Esophagus muscularis mucosa (tissue), 4 donors: Measurements from ENCODE around the gene IGFN1. TPM values are rescaled to one million over a fixed set of nuclear protein-coding genes. Genes with fewer than 3 reads are reported as not detected.
"Not testable (repeated sequence)": the region's sequence is repeated elsewhere in the genome, so short reads cannot be mapped to it uniquely, and the experiment has no call there.

Experiments
- DNase-seq: peaks from one replicate; pipeline ENCODE4 v3.0.0-alpha.2; 2017; ENCODE audit errors: extremely low spot score
- H3K27ac ChIP-seq, 4 donors: fragments of 200-600 bp; sonication (generic); replicated peaks in 1 of 4; 1 replicate in 3 of 4; 2 replicates in 1 of 4; pipeline ENCODE4 v1.5.1; 2016 to 2019; ENCODE audit warnings: mild to moderate bottlenecking in 1 of 4
- H3K27me3 ChIP-seq, 4 donors: fragments of 200-600 bp; sonication (generic); one replicate each; pipeline versions ENCODE4 v1.5.1 to v1.6.0; 2016 to 2019
- H3K36me3 ChIP-seq, 4 donors: fragments of 200-600 bp; sonication (generic); one replicate each; pipeline ENCODE4 v1.5.1; 2016 to 2019
- H3K4me1 ChIP-seq, 4 donors: fragments of 200-600 bp; sonication (generic); one replicate each; pipeline ENCODE4 v1.5.1; 2016 to 2019
- H3K4me3 ChIP-seq, 4 donors: fragments of 200-600 bp; sonication (generic); 1 replicate in 2 of 4; 2 replicates in 2 of 4; pipeline ENCODE4 v1.5.1; 2016 to 2019; ENCODE audit warnings: mild to moderate bottlenecking in 4 of 4, moderate library complexity in 1 of 4
- H3K9me3 ChIP-seq, 4 donors: fragments of 200-600 bp; sonication (generic); 1 replicate in 3 of 4; 2 replicates in 1 of 4; pipeline ENCODE4 v1.5.1; 2016 to 2019
- EP300 ChIP-seq: sonication (generic); formaldehyde crosslinking; IDR thresholded peaks from one replicate; pipeline ENCODE4 v1.6.1; 2017; ENCODE audit warnings: antibody characterized with exemption
- POLR2A ChIP-seq: fragments of 450-650 bp; IDR thresholded peaks from one replicate; pipeline ENCODE4 v1.6.1; 2017; ENCODE audit warnings: antibody characterized with exemption, moderate library complexity, mild to moderate bottlenecking, low read depth
- POLR2AphosphoS5 ChIP-seq, 2 donors: sonication (generic); formaldehyde crosslinking; IDR thresholded peaks; one replicate each; pipeline ENCODE4 v1.6.1; 2017; ENCODE audit warnings: antibody characterized with exemption in 2 of 2
- whole genome bisulfite sequencing: methylation state at CpG from one replicate; pipeline ENCODE4 v1.1.5; 2018; 5-methylcytosine and 5-hydroxymethylcytosine counted together
- intact Hi-C: fragments of 100-400 bp; cut with DNase I; formaldehyde crosslinking; loops from one replicate; pipeline ENCODE4 v1.15.1; 2023
- total RNA-seq, 4 donors: library from RNA; depleted of rRNA; stranded (reverse); fragments of >200 nt; gene quantifications; one replicate each; pipeline versions ENCODE4 v1.1.0 to v1.2.1, GENCODE V29; 2016
- TF ChIP-seq, protein P1 (sequence below), 3 experiments: fragments of 200-600 bp in 2 of 3; fragments of 450-650 bp in 1 of 3; sonication (generic) in 2 of 3; IDR thresholded peaks; one replicate each; pipeline ENCODE4 v1.5.1; 2017 to 2019; ENCODE audit warnings: antibody characterized with exemption in 3 of 3, mild to moderate bottlenecking in 2 of 3, moderate library complexity in 1 of 3

Gene IGFN1
- total RNA-seq, 4 donors from 2014 or later = not detected

DNA sequence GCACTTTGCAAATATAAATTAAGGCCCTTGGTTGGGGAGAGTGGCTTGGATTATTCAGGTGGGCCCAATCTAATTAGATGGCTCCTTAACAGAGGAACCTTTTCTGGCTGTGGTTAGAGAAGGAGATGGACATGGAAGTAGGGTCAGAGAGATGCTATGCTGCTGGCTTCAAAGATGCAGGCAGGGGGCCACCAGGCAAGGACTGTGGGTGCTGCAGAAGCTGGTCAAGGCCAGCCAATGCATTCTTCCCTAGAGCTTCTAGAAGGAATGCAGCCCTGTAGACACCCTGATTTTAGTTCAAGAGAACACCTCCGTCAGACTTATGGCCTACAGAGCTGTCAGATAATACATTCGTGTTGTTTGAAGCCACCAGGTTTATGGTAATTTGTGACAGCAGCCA is 32.7 kb upstream of the IGFN1 start:
- intact Hi-C loops = no loop called here

DNA sequence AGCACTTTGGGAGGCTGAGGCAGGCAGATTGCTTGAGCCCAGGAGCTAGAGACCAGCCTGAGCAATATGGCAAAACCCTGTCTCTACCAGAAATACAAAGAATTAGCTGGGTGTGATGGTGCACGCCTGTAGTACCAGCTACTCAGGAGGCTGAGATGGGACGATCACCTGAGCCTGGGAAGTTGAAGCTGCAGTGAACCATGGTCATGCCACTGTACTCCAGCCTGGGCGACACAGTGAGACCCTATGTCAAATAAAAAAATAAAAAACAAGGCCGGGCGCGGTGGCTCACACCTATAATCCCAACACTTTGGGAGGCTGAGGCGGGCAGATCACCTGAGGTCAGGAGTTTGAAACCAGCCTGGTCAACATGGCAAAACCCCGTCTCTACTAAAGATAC is 27.6 kb upstream of the IGFN1 start:
- intact Hi-C loops, H3K4me1 ChIP-seq, H3K4me3 ChIP-seq, H3K27me3 ChIP-seq, H3K36me3 ChIP-seq, H3K9me3 ChIP-seq, DNase-seq, H3K27ac ChIP-seq: not testable (repeated sequence)
- 83% methylated on average over 8 of the region's 8 CpGs for WGBS

More for the DNA sequence above, 32.7 kb upstream of the IGFN1 start:
- Histone ChIP-seq H3K27me3 (no peaks in the 10 kb centered on the region), H3K4me3 (no peak overlapping the region), H3K27ac (no peak overlapping the region), H3K9me3 (no peaks in the 10 kb centered on the region), H3K4me1 (peaks cover 8 to 18% (median 16%) of the 10 kb centered on the region in 4 donors), H3K36me3 (no peaks in the 10 kb centered on the region)
- WGBS = 88% methylated on average over 2 of the region's 2 CpGs
- DNase-seq = no peak
- TF ChIP-seq EP300 (no peak), POLR2A (no peak), POLR2AphosphoS5 (IDR thresholded peaks at IDR 0.05) (no peak)
- TF ChIP-seq, protein P1, sequence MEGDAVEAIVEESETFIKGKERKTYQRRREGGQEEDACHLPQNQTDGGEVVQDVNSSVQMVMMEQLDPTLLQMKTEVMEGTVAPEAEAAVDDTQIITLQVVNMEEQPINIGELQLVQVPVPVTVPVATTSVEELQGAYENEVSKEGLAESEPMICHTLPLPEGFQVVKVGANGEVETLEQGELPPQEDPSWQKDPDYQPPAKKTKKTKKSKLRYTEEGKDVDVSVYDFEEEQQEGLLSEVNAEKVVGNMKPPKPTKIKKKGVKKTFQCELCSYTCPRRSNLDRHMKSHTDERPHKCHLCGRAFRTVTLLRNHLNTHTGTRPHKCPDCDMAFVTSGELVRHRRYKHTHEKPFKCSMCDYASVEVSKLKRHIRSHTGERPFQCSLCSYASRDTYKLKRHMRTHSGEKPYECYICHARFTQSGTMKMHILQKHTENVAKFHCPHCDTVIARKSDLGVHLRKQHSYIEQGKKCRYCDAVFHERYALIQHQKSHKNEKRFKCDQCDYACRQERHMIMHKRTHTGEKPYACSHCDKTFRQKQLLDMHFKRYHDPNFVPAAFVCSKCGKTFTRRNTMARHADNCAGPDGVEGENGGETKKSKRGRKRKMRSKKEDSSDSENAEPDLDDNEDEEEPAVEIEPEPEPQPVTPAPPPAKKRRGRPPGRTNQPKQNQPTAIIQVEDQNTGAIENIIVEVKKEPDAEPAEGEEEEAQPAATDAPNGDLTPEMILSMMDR (IDR thresholded peaks at IDR 0.05) = no peak

DNA sequence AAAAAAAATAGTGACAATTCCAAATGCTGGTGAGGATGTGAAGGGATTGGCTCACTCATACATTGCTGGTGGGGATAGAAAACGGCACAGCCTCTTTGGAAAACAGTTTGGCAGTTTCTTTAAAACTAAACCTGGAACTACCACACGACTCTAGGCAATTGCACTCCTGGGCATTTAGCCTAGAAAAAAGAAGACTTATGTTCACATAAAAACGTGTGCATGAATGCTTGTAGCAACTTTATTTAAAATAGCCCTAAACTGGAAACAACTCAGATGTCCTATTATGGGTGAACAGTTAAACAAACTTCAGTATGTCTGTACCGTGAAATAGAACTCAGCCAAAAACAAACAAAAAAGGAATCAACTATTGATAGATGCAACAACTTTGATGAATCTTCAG is 26.9 kb upstream of the IGFN1 start:
- no peaks in the 10 kb centered on the region for H3K27me3 ChIP-seq
- no peak overlapping the region for H3K4me3 ChIP-seq
- no peaks in the 10 kb centered on the region for H3K9me3 ChIP-seq
- no peaks in the 10 kb centered on the region for H3K36me3 ChIP-seq
- no peak overlapping the region for H3K27ac ChIP-seq
- intact Hi-C loops = no loop called here
- WGBS = 35% methylated on average over 4 of the region's 4 CpGs
- no peak for DNase-seq
- no peaks in the 10 kb centered on the region for H3K4me1 ChIP-seq
- TF ChIP-seq EP300 = no peak
- no peak for TF ChIP-seq POLR2A
- TF ChIP-seq POLR2AphosphoS5 (IDR thresholded peaks at IDR 0.05) = no peak
- TF ChIP-seq, protein P1 (IDR thresholded peaks at IDR 0.05) = no peak

DNA sequence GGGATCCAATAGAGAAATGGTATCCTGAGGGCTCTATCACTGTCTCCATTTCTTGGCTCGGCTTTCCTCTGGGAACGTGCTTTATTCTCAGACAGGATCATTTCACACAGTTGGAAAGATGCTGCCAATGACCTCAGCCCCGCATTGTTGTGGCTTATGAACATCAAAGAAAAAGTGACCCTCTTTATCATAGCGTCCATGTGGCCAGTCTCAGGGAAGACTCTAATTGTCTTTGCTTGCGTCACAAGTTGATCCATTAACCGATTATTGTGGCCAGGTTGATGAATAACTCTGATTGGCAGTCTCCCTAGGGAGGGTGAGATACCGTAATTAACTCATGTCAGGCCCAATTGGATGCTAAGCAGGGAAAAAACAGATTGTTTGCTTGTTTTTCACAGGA is 26.0 kb upstream of the IGFN1 start:
- Histone ChIP-seq H3K27me3 (no peaks in the 10 kb centered on the region), H3K36me3 (no peaks in the 10 kb centered on the region), H3K27ac (no peak overlapping the region), H3K9me3 (no peaks in the 10 kb centered on the region), H3K4me3 (no peak overlapping the region), H3K4me1 (no peaks in the 10 kb centered on the region)
- intact Hi-C loops = no loop called here
- TF ChIP-seq POLR2AphosphoS5 (IDR thresholded peaks at IDR 0.05) (no peak), POLR2A (no peak)
- DNase-seq = no peak
- WGBS = 73% methylated on average over 7 of the region's 7 CpGs

DNA sequence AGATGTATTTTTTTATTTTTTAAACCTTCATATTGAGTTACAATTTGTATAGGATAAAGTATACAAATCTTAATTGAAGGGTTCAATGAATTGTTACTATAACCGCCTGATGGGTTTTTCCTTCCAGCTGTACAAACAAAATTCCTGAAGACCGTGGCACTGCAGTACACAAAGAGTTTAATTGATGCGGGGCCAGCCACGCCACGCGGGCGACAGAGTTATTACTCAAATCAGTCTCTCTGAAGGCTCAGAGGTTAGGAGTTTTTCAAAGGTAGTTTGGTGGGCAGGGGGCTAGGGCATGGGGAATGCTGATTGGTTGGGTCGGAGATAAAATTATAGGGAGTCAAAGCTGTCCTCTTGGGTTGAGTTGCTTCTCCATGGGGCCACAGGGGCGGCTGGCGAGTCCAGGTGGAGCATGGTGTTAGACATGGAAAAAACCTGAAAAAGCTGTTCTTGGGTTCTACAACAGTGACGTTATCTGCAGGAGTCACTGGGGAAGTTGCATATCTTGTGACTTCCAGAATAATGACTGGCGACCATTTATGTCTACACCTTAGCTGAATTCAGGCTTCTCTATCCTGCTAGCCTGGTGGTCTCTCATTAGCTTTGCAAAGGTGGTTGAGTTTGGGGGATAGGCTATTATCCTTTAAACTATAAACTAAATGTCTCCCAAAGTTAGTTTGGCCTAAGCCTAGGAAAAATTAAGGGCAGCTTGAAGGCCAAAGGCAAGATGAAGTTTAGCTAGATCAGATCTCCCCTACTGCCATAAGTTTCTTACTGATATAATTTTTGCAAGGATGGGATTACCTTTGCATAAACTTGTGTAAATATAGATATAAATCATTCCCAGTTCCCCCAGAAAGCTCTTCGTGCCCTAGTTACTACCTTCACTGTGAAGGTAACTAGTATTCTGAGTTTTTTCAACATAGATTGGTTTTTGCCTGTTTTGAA is 23.3 kb upstream of the IGFN1 start:
- H3K27me3 ChIP-seq = no peaks in the 10 kb centered on the region
- WGBS = 72% methylated on average over 13 of the region's 13 CpGs
- intact Hi-C loops = no loop called here
- H3K4me1 ChIP-seq = peaks cover 12 to 14% (median 13%) of the 10 kb centered on the region in 4 donors
- no peak for DNase-seq
- H3K9me3 ChIP-seq = no peaks in the 10 kb centered on the region
- TF ChIP-seq POLR2A (no peak), POLR2AphosphoS5 (IDR thresholded peaks at IDR 0.05) (no peak), EP300 (no peak)
- TF ChIP-seq, protein P1 (IDR thresholded peaks at IDR 0.05) = no peak
- H3K27ac ChIP-seq = no peak overlapping the region
- H3K36me3 ChIP-seq = no peaks in the 10 kb centered on the region
- H3K4me3 ChIP-seq = no peak overlapping the region
